HFFc6 (cell line): ENCODE results near the gene CCND2. TPM values are rescaled to one million over a fixed set of nuclear protein-coding genes. Genes with fewer than 3 reads are reported as not detected.

Experiments used
- DNase-seq: peaks from one replicate; pipeline ENCODE4 v3.0.0-alpha.2; 2018
- H3K27ac Mint-ChIP-seq: 2 replicates; pipeline ENCODE4 v1.8.0; 2020; ENCODE audit warnings: mild to moderate bottlenecking, mixed read lengths
- H3K27me3 Mint-ChIP-seq: 2 replicates; pipeline ENCODE4 v1.8.0; 2021; ENCODE audit warnings: mild to moderate bottlenecking, moderate library complexity, mixed read lengths; ENCODE audit not compliant: insufficient read depth
- H3K36me3 Mint-ChIP-seq: 2 replicates; pipeline ENCODE4 v1.8.0; 2021; ENCODE audit warnings: low read depth, mixed read lengths
- H3K4me1 Mint-ChIP-seq: 2 replicates; pipeline ENCODE4 v1.8.0; 2020; ENCODE audit warnings: low read depth, mixed read lengths
- H3K4me3 Mint-ChIP-seq: 2 replicates; pipeline ENCODE4 v1.8.0; 2020; ENCODE audit warnings: mild to moderate bottlenecking, moderate library complexity, mixed read lengths
- H3K9me3 Mint-ChIP-seq: 2 replicates; pipeline ENCODE4 v1.8.0; 2020; ENCODE audit warnings: mild to moderate bottlenecking, mixed read lengths
- CTCF ChIP-seq: fragments of 200-600 bp; sonication (generic); IDR thresholded peaks from 2 replicates; pipeline ENCODE4 v1.5.0; 2021; ENCODE audit warnings: antibody characterized with exemption, mild to moderate bottlenecking
- total RNA-seq, 6 experiments: library from RNA; stranded (reverse); fragmentation: NEBNext Ultra II Directional; extraction: Animal tissue kit (Norgen Biotek cat#: 25700); gene quantifications; 2 replicates in 1 of 6; 3 replicates in 5 of 6; pipeline ENCODE4 v1.2.3, GENCODE V29; 2021

CCND2 gene
- total RNA-seq, 6 experiments from 2014 or later, result 5.7 to 27.2 (median 24.5) TPM

- Mint-ChIP-seq H3K4me3 (no peak overlapping the region), H3K27me3 (peaks cover 37% of the 10 kb centered on the region), H3K4me1 (peaks cover 18% of the 10 kb centered on the region), H3K9me3 (no peaks in the 10 kb centered on the region), H3K36me3 (no peaks in the 10 kb centered on the region), H3K27ac (no peak overlapping the region)
- no peak for TF ChIP-seq CTCF
- DNase-seq, result no peak
These were observed 13.3 kb downstream of the CCND2 start for GRCh38 chr12:4286771-4287317.

GRCh38 chr12:4287325-4288211 is 14.0 kb downstream of the CCND2 start:
- Mint-ChIP-seq H3K4me1 (peaks cover 18% of the 10 kb centered on the region), H3K27ac (no peak overlapping the region), H3K36me3 (no peaks in the 10 kb centered on the region), H3K4me3 (no peak overlapping the region), H3K27me3 (peaks cover 36% of the 10 kb centered on the region), H3K9me3 (no peaks in the 10 kb centered on the region)
- peak; percentile 34 for DNase-seq
- no peak for TF ChIP-seq CTCF

- Mint-ChIP-seq H3K27me3 (peaks cover 41% of the 10 kb centered on the region), H3K9me3 (no peaks in the 10 kb centered on the region), H3K27ac (no peak overlapping the region), H3K36me3 (no peaks in the 10 kb centered on the region), H3K4me1 (peaks cover 18% of the 10 kb centered on the region), H3K4me3 (no peak overlapping the region)
- DNase-seq, result no peak
- no peak for TF ChIP-seq CTCF
These were observed 15.0 kb downstream of the CCND2 start for GRCh38 chr12:4288296-4289131.

DNA sequence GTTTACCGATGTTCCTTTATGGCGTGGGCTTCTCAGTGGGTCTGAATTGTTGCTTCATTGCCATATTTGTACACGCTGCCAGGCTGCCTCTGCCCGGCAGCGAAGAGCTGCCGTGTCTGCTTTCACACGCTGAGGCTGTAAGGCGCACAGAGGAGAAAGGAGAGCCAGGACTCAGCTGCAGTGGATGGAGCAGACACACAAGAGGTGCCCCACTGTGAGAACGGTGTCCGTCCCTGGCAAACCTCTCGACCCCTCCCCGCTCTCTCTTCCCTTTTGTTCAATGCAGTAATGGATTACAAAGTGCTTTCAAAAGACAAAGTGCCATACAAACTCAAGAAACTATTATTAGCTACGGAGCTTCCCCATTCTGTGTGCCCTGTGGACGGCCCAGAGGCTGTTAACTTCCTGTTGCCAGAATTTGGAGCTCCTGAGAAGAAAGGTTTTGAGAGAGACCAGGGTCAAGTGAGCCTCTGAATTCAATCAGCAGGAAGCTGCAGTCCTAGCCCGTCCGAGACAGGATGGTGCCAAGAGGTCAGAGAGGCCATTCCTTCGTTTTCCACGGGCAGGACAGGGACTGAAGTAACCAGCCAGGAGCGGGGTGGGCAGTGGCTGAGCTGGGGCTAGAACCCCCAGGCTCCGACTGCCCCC is 15.8 kb downstream of the CCND2 start:
- no peak overlapping the region for H3K4me3 Mint-ChIP-seq
- H3K27me3 Mint-ChIP-seq, result peaks cover 42% of the 10 kb centered on the region
- no peak overlapping the region for H3K27ac Mint-ChIP-seq
- H3K36me3 Mint-ChIP-seq, result no peaks in the 10 kb centered on the region
- TF ChIP-seq CTCF, result no peak
- H3K4me1 Mint-ChIP-seq, result peaks cover 18% of the 10 kb centered on the region
- DNase-seq, result no peak
- H3K9me3 Mint-ChIP-seq, result no peaks in the 10 kb centered on the region

- Mint-ChIP-seq H3K27ac (no peak overlapping the region), H3K4me3 (no peak overlapping the region), H3K36me3 (no peaks in the 10 kb centered on the region), H3K9me3 (no peaks in the 10 kb centered on the region), H3K4me1 (peaks cover 18% of the 10 kb centered on the region), H3K27me3 (peaks cover 46% of the 10 kb centered on the region)
- no peak for TF ChIP-seq CTCF
- no peak for DNase-seq
These were observed 16.6 kb downstream of the CCND2 start for GRCh38 chr12:4289998-4290790.
